ENCODE measurements around the gene GJB3. TPM values are rescaled to one million over a fixed set of nuclear protein-coding genes. Genes with fewer than 3 reads are reported as not detected.
A peak's percentile ranks its signal among the peaks of the same experiment; 100 is the strongest.

Gene GJB3
- polyA plus RNA-seq, 1 donor (not counting 4 experiments of a cell fraction or from before 2014, with no cell fraction given): 133 TPM

GRCh38 chr1:34763142-34763781 lies 17.8 kb upstream of the GJB3 start:
- Histone ChIP-seq H3K4me2 (ENCODE audit: control insufficient read depth, extremely low read depth, insufficient read depth, low read depth, low read length) (peak overlapping the region; percentile 75), H4K20me1 (ENCODE audit: control insufficient read depth, extremely low read depth, insufficient read depth, low read length) (no peaks in the 10 kb centered on the region), H3K36me3 (ENCODE audit: control insufficient read depth in 2 of 2, extremely low read depth in 1 of 2, insufficient read depth in 2 of 2, low read length in 2 of 2) (peaks cover 1 to 24% of the 10 kb centered on the region in 2 experiments), H3K9me1 (ENCODE audit: control insufficient read depth, extremely low read depth, insufficient read depth, low read length) (no peaks in the 10 kb centered on the region), H3K4me3 (ENCODE audit: control insufficient read depth in 2 of 3, extremely low read depth in 1 of 3, insufficient read depth in 2 of 3, low read depth in 1 of 3, low read length in 3 of 3) (peak overlapping the region; percentile 13 to 37 (median 18)), H2AFZ (ENCODE audit: control insufficient read depth, low read length) (no peak overlapping the region), H3K4me1 (ENCODE audit: control insufficient read depth, extremely low read depth, insufficient read depth, low read length) (peaks cover 63% of the 10 kb centered on the region), H3K27me3 (ENCODE audit: control insufficient read depth, extremely low read depth, insufficient read depth, low read length) (no peaks in the 10 kb centered on the region), H3K9ac (ENCODE audit: control insufficient read depth, extremely low read depth, insufficient read depth, low read length) (peak overlapping the region; percentile 59), H3K79me2 (ENCODE audit: control insufficient read depth, insufficient read depth, low read length) (peaks cover 36% of the 10 kb centered on the region), H3K9me3 (ENCODE audit: control insufficient read depth, low read depth, low read length) (no peaks in the 10 kb centered on the region), H3K27ac (ENCODE audit: control insufficient read depth, insufficient read depth, low read length) (peak overlapping the region; percentile 83)
- no peak for TF ChIP-seq EZH2 (IDR thresholded peaks at IDR 0.05; ENCODE audit: low read length)
- TF ChIP-seq, protein P1, sequence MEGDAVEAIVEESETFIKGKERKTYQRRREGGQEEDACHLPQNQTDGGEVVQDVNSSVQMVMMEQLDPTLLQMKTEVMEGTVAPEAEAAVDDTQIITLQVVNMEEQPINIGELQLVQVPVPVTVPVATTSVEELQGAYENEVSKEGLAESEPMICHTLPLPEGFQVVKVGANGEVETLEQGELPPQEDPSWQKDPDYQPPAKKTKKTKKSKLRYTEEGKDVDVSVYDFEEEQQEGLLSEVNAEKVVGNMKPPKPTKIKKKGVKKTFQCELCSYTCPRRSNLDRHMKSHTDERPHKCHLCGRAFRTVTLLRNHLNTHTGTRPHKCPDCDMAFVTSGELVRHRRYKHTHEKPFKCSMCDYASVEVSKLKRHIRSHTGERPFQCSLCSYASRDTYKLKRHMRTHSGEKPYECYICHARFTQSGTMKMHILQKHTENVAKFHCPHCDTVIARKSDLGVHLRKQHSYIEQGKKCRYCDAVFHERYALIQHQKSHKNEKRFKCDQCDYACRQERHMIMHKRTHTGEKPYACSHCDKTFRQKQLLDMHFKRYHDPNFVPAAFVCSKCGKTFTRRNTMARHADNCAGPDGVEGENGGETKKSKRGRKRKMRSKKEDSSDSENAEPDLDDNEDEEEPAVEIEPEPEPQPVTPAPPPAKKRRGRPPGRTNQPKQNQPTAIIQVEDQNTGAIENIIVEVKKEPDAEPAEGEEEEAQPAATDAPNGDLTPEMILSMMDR (optimal IDR thresholded peaks at IDR 0.05 in 1 of 3, IDR thresholded peaks at IDR 0.05 in 1 of 3, conservative IDR thresholded peaks at IDR 0.05 in 1 of 3; ENCODE audit: extremely low read depth in 1 of 3, insufficient read depth in 2 of 3, low read length in 3 of 3): no peak
- peak; percentile 100 for FAIRE-seq
- DNase-seq (ENCODE audit: low read depth, low spot score): peak; percentile 94
- dilution Hi-C loops (cut with MboI; ENCODE audit: extremely low pct_ligation_motif_present, low sequenced_read_pairs): no loop called here

GRCh38 chr1:34768856-34769255 lies 12.2 kb upstream of the GJB3 start:
- Histone ChIP-seq H3K9me1 (ENCODE audit: control insufficient read depth, extremely low read depth, insufficient read depth, low read length) (no peaks in the 10 kb centered on the region), H3K4me3 (ENCODE audit: control insufficient read depth in 2 of 3, extremely low read depth in 1 of 3, insufficient read depth in 2 of 3, low read depth in 1 of 3, low read length in 3 of 3) (no peak overlapping the region), H3K27me3 (ENCODE audit: control insufficient read depth, extremely low read depth, insufficient read depth, low read length) (no peaks in the 10 kb centered on the region), H3K4me2 (ENCODE audit: control insufficient read depth, extremely low read depth, insufficient read depth, low read depth, low read length) (peak overlapping the region; percentile 10), H2AFZ (ENCODE audit: control insufficient read depth, low read length) (no peak overlapping the region), H3K4me1 (ENCODE audit: control insufficient read depth, extremely low read depth, insufficient read depth, low read length) (peaks cover 31% of the 10 kb centered on the region), H4K20me1 (ENCODE audit: control insufficient read depth, extremely low read depth, insufficient read depth, low read length) (no peaks in the 10 kb centered on the region), H3K9me3 (ENCODE audit: control insufficient read depth, low read depth, low read length) (no peaks in the 10 kb centered on the region), H3K79me2 (ENCODE audit: control insufficient read depth, insufficient read depth, low read length) (peaks cover 4% of the 10 kb centered on the region), H3K36me3 (ENCODE audit: control insufficient read depth in 2 of 2, extremely low read depth in 1 of 2, insufficient read depth in 2 of 2, low read length in 2 of 2) (peaks cover 0 to 10% of the 10 kb centered on the region in 2 experiments), H3K9ac (ENCODE audit: control insufficient read depth, extremely low read depth, insufficient read depth, low read length) (no peak overlapping the region), H3K27ac (ENCODE audit: control insufficient read depth, insufficient read depth, low read length) (no peak overlapping the region)
- FAIRE-seq (peak; percentile 20), DNase-seq (ENCODE audit: low read depth, low spot score) (no peak)
- dilution Hi-C loops (cut with MboI; ENCODE audit: extremely low pct_ligation_motif_present, low sequenced_read_pairs): no loop called here
- TF ChIP-seq EZH2 (IDR thresholded peaks at IDR 0.05; ENCODE audit: low read length): no peak
- TF ChIP-seq, protein P1 (optimal IDR thresholded peaks at IDR 0.05 in 1 of 3, IDR thresholded peaks at IDR 0.05 in 1 of 3, conservative IDR thresholded peaks at IDR 0.05 in 1 of 3; ENCODE audit: extremely low read depth in 1 of 3, insufficient read depth in 2 of 3, low read length in 3 of 3): no peak

Data from keratinocyte (primary cell).